GM19397 (cell line): ENCODE data around the gene CLSTN1.
"Not testable (repeated sequence)": the region's sequence is repeated elsewhere in the genome, so short reads cannot be mapped to it uniquely, and the experiment has no call there.

ENCODE experiments used
- ATAC-seq: cut with Tn5 transposase; IDR thresholded peaks from one replicate; pipeline ENCODE4 v1.9.1; 2021; ENCODE audit warnings: mild to moderate bottlenecking, moderate library complexity; ENCODE audit not compliant: unreplicated experiment

Gene CLSTN1

DNA sequence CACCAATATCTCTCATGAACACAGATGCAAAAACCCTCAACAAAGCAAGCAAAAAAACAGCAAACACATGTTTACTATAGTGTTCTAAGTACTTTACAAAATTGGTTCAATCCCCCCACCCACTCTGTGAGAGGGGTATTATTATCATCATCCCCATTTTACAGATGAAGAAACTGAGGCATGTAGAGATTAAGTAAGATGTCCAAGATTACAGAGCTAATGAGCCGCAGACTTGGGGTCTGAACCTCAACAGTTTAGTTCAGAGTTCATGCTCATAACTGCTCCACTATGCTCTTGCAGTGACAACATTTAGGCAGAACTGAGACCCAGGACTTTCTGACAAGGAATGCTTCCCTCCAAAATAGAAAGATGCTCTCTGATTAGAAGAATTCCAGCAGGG is 21.9 kb downstream of the CLSTN1 start:
- no peak for ATAC-seq

DNA sequence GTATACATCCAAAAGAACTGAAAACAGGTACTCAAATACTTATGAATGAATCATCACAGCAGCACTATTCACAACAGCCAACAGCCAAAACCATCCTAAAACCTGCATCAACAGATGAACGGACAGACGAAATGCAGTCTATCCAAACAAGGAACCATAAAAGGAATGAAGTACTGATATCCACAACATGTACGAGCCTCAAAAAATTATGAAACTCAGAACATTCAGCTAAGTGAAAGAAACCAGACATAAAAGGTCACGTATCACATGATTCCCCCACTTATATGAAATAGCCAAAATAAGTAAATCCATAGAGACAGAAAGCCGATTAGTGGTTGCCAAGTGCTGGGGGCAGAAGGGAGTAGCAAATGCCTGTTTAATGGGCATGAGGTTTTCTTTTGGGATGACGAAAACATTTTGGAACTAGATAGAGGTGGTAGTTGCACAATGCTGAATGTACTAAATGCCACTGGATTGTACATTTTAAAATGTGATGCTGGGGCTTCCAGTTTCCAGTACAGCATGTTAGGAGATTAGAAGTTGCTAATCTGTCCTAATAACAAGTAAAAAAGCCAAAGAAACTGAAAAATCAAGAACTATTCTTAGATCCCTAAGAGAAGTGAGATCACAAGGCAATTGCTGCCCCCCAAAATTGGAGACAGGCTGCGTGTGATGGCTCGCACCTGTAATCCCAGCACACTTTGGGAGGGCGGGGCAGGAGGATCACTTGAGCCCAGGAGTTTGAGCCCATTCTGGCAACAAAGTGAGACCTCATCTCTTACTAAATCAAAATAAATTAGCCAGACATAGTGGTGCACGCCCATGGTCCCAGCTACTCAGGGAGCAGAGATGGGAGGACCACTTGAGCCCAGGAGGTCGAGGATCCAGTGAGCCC is 25.3 kb downstream of the CLSTN1 start:
- ATAC-seq: no peak

DNA sequence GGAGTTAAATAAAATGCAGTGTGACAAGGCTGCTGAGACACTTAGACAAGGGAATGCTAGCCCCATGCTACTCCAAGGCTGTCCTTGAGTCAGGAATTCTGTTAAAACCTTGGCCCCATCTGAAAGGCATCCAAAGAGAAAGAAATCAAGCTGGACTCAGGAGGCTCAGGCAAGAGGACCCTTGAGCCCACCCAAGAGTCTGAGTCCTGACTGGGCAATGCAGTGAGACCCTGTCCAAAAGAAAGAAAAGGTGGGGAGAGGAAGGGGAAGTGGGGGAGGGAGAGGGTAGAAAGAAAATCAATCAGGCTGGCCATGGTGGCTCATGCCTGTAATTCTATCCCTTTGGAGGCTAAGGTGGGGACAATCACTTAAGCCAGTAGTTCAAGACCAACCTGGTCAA is 26.7 kb downstream of the CLSTN1 start:
- no peak for ATAC-seq

DNA sequence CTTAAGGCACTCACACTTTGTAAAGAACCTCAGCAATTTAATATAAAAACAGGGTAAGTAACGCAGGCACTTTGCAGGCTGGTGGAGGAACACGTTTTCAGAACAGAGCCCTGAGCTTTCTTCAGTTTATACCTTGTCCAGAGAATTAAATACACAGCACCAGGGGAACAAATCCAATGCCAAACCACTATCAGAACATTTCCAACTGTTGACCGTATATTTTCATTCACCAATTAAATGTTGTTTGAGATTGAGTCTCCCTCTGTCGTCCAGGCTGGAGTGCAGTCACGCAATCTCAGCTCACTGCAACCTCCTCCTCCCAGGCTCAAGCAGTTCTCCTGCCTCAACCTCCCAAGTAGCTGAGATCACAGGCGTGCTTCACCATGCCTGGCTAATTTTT is 29.7 kb downstream of the CLSTN1 start:
- no peak for ATAC-seq

DNA sequence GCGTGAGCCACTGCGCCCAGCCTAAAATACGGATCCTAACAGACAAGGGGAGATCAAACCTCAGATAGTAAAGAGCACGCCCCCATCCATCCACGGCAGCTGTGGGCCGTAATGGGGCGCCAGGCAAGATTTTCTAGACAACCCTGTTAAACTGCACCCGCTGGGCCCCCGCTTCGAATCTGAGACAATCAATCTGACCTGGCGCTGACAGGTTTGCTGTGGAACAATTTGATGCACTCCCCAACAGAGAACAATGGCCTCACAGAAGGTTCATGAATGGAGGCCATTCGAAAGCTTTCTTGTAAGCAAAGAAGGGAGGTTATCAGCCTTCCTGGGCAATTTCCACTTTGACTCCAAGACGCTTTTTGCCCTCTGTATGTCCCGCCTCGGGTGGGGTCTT is 30.5 kb downstream of the CLSTN1 start:
- ATAC-seq: no peak

DNA sequence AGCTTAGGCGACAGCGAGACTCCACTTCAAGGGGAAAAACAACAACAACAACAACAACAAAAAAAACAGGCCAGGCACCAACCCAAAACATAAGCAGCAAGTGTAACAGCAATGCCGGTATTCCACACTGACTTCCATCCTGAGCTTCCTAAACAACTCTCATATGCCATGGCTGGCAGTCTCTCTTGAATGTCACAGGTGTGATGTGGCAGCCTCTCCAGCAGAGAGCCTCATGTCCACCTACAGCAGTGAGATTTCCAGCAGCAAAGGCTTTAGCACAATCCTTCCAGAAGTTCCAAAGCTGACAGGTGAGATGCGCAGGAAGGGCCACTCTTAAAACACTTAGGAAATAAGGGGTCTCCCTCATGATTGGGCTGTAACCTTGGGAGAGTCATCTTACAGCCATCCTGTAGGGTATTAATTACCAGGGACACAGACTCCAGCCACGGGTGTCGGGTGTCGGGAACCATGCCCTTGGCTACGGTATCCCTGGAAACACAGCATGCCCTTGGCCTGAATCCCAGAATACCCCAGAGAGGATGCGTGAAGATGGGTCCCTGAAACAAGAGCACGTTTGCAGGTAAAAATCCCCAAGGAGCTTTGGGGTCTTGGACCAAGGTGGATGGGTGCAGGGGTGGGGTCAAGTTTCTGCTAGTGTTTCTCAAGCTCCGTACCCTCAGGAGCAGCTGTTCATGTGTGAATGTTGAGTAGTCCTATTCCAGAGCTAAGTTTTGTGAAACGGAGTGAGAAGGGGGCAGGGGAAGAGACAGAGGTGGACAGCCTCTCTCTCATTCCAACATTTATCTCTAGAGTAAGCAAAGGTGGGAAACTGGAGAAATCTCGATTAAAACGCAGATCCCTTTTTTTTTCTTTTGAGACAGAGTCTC is 31.4 kb downstream of the CLSTN1 start:
- ATAC-seq: no peak

DNA sequence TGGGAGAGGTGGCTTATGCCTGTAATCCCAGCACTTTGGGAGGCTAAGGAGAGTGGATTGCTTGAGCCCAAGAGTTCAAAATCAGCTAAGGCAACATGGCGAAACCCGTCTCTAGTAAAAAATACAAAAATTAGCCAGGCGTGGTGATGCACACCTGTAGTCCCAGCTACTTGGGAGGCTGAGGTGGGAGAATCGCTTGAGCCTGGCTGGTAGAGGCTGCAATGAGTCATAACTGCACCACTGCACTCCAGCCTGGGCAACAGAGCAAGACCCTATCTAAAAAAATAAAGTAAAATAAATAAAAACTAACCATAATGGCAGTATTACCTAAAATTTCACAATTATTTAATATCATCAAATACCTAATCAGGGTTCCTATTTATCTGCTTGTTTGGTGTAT is 34.1 kb downstream of the CLSTN1 start:
- ATAC-seq: not testable (repeated sequence)

DNA sequence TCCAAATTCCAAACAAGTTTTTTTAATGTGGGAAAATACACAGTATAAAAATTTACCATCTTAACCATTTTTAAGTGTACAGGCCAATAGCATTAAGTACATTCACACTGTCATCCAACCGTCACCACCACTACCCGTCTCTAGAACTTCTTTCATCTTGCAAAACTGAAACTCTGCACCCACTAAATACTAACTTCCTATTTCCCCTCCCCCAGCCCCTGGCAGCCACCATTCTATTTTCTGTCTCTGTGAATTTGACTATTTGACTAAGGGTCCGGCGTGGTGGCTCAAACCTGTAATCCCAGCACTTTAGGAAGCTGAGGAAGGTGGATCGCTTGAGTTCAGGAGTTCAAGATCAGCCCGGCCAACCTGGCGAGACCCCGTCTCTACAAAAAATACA is 36.1 kb downstream of the CLSTN1 start:
- ATAC-seq: peak; percentile 61

DNA sequence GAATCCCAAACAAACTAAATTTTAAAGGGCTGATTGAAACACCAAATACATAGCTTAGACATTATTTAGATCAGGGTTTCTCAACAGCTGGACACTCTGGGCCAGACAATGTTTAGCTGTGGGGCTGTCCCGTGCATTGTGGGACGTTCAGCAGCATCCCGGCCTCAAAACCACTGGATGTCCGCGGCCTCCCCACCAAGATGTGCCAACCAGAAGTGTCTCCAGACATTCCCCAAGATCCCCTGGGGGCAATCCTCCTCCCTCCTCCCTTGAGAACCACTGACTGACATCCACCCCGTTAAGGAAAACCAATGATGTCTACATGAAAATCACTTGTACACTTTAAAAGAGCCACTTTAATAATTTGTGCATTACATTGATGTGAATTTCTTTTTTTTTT is 38.4 kb downstream of the CLSTN1 start:
- no peak for ATAC-seq

DNA sequence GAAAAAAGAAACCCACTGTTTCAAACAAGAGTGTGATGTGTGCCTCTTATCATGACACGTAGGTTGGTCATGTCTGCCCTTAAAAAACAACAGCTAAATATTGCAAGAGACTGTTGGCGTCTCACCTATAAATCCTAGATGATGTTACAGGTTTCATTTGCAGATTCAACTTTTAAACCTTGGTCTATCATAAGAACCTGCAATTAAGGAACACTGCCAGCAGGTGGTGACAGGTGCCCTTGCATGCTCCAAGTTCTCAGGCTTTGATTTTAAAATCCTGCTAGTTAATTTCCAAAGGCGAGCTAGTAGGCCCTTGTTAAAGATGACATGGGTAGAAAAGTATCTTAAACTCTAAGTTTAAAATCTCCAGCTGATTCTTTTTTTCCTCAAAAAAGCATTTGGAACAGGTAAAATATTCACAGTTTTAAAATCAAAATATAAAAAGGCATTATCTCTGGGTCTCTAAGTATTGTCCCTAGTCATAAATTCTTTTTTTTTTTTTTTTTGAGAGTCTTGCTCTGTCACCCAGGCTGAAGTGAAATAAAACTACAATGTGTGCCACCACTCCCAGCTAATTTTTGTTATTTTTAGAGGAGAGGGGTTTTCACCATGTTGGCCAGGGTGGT is 39.1 kb downstream of the CLSTN1 start:
- ATAC-seq: no peak

DNA sequence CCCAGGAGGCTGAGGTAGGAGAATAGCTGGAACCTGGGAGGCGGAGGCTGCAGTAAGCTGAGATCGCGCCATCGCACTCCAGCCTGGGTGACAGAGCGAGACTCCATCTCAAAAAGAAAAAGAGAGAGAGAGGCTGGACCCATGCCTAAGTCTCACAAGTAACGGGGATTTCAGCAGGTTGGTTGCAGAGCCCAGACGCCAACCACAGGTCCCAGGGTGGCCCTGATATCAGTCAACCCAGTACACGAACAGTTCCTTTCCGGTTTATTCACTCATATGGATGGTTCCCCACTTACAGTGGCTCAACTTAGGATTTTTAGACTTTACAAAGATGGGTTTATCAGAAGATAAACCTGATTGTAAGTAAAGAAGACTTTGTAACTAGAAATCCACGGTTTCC is 40.9 kb downstream of the CLSTN1 start:
- ATAC-seq: no peak

DNA sequence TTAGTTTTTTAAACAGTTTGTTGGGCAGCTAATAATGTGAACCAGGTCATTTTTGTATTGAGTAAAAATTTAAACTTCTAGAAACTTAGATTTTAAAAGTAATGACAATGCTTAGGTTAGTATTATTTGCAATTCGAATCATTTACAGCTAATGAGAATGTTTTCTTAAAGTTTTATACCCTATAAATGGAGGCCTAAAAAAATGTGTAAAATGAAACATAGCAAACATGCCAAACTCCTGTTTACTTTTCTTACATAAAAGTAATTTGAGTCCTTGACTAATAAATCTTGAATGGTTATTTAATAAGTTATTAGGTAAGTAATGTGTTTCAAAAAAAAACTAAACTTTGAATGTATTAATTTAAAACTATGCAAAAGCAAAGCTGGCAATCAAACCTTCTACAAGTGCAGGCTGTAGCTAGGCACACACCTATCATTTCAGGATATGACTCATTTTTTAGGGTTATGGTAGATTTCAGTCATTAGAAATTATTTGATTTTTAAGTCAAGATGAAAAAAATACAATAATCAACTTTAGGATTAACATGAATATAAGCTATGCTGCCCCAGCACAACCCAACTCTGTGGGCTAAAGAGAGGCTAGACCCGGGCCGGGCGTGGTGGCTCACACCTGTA is 41.5 kb downstream of the CLSTN1 start:
- ATAC-seq: no peak

DNA sequence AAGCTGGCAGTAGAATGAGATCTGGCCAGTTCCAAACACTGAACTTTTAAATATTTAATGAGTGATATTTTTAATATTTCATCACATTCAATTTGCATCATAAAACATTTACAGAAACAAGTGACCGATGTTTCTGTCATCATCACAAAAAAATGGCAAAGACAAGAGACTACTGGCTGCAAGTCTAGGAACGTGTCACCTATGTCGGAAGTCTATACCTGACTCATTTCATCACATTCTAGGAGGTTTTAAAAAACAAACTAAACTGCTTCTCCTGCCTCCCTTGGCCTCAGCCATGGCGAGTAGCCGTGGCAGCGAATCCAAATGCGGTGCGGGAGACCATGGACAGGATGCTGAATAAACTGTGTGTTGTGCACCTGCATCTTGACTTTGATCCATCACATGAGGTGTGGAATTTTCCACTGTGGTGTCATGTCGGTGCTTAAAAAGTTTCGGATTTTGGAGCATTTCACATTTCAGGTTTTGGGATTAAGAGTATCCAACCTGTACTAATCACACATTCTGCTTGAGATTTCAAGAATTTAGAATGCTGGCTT is 43.1 kb downstream of the CLSTN1 start:
- ATAC-seq: no peak

DNA sequence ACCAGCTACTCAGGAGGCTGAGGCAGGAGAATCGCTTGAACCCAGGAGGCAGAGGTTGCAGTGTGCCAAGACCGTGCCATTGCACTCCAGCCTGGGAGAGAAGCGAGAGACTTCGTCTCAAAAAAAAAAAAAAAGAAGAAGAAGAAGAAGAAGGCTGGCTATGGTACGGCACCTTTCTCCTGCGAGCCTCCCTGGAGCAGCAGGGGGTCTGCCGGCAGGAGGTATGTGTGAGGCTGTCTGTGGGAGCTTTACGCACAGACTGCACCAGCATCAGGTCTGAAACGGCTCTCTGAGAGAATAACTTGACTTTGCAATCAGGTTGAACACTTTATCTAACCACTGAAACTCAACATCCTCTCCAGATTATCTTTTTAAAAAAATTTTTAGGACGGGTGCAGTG is 44.9 kb downstream of the CLSTN1 start:
- ATAC-seq: no peak

DNA sequence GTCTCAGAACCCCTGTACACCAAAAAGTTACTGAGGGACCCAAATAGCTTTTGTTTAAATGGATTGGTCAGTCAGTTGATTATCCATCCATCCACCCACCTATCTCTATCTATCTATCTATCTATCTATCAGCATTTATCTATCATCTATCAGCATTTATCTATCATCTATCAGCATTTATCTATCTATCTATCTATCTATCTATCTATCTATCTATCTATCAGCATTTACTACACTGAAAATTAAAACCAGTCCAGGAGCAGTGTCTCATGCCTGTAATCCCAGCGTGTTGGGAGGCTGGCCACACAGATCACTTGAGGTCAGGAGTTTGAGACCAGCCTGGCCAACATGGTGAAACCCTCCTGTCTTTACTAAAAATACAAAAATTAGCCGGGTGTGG is 47.1 kb downstream of the CLSTN1 start:
- ATAC-seq: no peak

DNA sequence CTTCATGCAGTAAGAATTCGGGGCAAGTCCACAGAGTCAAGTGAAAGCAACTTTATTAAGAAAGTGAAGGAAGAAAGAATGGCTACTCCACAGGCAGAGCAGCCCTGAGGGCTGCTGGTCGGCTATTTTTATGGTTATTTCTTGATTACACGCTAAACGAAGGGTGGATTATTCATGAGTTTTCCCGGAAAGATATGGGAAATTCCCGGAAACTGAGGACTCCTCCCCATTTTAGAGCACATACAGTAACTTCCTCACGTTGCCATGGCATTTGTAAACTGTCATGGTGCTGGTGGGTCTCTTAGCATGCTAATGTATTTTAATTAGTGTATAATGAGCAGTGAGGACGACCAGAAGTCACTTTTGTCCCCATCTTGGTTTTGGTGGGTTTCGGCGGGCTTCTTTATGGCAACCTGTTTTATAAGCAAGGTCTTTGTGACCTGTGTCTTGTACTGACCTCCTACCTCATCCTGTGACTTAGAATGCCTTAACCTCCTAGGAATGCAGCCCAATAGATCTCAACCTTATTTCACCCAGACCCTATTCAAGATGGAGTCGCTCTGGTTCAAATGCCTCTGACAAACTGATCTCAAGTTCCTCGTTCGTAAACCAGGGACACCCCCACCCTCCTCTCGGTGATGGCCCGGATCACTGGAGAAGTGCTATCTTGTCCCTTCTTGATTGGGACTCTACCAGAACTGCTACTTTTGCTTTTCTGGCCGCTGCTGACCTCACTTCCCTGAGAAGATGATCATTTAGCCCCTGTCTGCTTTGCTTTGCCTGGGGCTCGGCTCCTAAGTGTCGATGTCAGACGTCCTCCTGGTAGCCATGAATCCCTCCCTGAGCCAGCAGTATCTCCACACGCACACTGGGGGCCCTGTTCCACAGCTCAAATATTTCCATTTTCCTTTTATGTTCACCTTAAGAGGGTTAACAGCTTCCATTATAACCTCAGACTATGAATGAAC is 48.8 kb downstream of the CLSTN1 start:
- no peak for ATAC-seq

DNA sequence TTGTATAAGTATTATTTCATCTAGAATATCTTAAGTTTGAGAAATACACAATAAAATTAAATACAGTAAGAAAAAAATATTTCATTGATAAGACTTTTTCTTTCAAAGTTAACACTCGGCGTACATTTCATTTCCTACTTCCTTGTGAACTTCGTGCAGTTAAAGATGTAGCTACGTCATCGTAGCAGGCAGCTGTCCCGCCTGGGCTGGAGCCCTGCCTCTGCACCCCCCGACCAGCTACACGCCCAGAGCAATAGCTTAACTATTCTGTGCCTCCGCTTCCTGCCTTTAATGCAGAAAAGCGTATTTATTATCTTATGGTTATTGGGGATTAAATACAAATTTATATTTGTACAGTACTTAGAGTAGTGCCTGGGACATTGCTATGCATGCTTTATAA is 53.5 kb downstream of the CLSTN1 start:
- ATAC-seq: no peak

DNA sequence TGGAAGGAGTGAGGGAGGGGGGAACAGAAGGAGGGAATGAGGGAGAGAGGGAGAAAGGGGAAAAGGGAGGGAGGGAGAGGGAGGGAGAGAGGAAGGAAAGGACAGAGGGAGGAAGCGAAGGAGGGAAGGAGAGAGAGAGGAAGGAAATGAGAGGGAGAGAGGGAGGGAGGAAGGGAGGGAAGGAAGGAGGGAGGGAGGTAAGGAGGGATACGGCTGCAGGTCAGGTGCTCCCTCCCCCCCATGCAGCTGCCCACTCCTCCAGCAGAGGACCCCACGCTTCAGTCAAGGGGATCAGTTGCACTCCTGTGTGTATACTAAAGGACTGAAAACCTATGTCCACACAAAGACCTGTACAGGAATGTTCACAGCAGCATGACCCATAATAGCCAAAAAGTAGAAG is 54.8 kb downstream of the CLSTN1 start:
- ATAC-seq: no peak

DNA sequence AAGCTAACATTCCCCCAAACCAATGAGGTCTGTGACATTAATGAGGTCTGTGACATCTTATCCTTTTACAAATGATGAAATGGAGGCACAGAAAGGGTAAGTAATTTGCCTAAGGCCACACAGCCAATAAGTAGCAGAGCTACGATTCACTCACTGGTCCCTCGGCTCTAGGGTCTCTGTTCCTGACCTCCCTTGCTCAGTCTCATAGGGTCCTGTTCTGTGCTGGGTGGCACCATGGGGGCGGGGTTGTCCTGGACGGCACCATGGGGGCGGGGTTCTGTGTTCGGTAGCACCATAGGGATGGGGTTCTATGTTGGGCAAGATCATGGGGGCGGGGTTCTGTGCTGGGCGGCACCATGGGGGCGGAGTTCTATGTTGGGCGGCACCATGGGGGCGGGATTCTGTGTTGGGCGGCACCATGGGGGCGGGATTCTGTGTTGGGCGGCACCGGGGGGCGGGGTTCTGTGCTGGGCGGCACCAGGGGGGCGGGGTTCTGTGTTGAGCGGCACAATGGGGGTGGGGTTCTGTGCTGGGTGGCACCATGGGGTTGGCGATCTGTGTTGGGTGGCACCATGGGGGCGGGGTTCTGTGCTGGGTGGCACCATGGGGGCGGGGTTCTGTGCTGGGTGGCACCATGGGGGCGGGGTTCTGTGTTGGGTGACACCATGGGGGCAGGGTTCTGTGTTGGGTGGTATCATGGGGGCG is 55.6 kb downstream of the CLSTN1 start:
- no peak for ATAC-seq
